ENCODE results near the gene DYRK1A.

DYRK1A gene

GRCh38 chr21:37455504-37455911 lies 88.9 kb downstream of the DYRK1A start:
- peaks cover 28 to 41% of the 10 kb centered on the region in 2 donors for H3K4me1 ChIP-seq (ENCODE audit: control insufficient read depth in 1 of 2, insufficient read depth in 2 of 2, low read length in 2 of 2)

GRCh38 chr21:37458669-37459276 lies 92.2 kb downstream of the DYRK1A start:
- Histone ChIP-seq H3K27ac (ENCODE audit: low read depth, low read length) (no peak overlapping the region), H3K4me1 (ENCODE audit: control insufficient read depth in 1 of 2, insufficient read depth in 2 of 2, low read length in 2 of 2) (peaks cover 47% of the 10 kb centered on the region in 2 donors), H3K9me3 (ENCODE audit: control insufficient read depth in 1 of 2, low read length in 2 of 2) (no peaks in the 10 kb centered on the region)

More at GRCh38 chr21:37455504-37455911, 88.9 kb downstream of the DYRK1A start:
- Histone ChIP-seq H3K9me3 (ENCODE audit: control insufficient read depth in 1 of 2, low read length in 2 of 2) (no peaks in the 10 kb centered on the region), H3K27me3 (ENCODE audit: control insufficient read depth in 1 of 2, insufficient read depth in 2 of 2, low read length in 2 of 2) (no peaks in the 10 kb centered on the region), H3K36me3 (ENCODE audit: control insufficient read depth in 1 of 2, insufficient read depth in 2 of 2, low read length in 2 of 2) (peaks cover 0 to 3% of the 10 kb centered on the region in 2 donors), H3K4me3 (ENCODE audit: low read depth in 1 of 2, low read length in 2 of 2) (no peak overlapping the region), H3K9ac (ENCODE audit: low read depth in 1 of 2, low read length in 2 of 2) (no peak overlapping the region), H3K27ac (ENCODE audit: low read depth, low read length) (no peak overlapping the region)

GRCh38 chr21:37459575-37459974 lies 93.0 kb downstream of the DYRK1A start:
- Histone ChIP-seq H3K4me1 (ENCODE audit: control insufficient read depth in 1 of 2, insufficient read depth in 2 of 2, low read length in 2 of 2) (peaks cover 48 to 51% of the 10 kb centered on the region in 2 donors), H3K9me3 (ENCODE audit: control insufficient read depth in 1 of 2, low read length in 2 of 2) (no peaks in the 10 kb centered on the region), H3K36me3 (ENCODE audit: control insufficient read depth in 1 of 2, insufficient read depth in 2 of 2, low read length in 2 of 2) (peaks cover 0 to 3% of the 10 kb centered on the region in 2 donors), H3K27me3 (ENCODE audit: control insufficient read depth in 1 of 2, insufficient read depth in 2 of 2, low read length in 2 of 2) (no peaks in the 10 kb centered on the region), H3K27ac (ENCODE audit: low read depth, low read length) (no peak overlapping the region), H3K9ac (ENCODE audit: low read depth in 1 of 2, low read length in 2 of 2) (no peak overlapping the region), H3K4me3 (ENCODE audit: low read depth in 1 of 2, low read length in 2 of 2) (no peak overlapping the region)

More at GRCh38 chr21:37458669-37459276, 92.2 kb downstream of the DYRK1A start:
- H3K27me3 ChIP-seq (ENCODE audit: control insufficient read depth in 1 of 2, insufficient read depth in 2 of 2, low read length in 2 of 2): no peaks in the 10 kb centered on the region
- peaks cover 0 to 3% of the 10 kb centered on the region in 2 donors for H3K36me3 ChIP-seq (ENCODE audit: control insufficient read depth in 1 of 2, insufficient read depth in 2 of 2, low read length in 2 of 2)
- no peak overlapping the region for H3K4me3 ChIP-seq (ENCODE audit: low read depth in 1 of 2, low read length in 2 of 2)
- no peak overlapping the region for H3K9ac ChIP-seq (ENCODE audit: low read depth in 1 of 2, low read length in 2 of 2)

GRCh38 chr21:37460196-37460595 lies 93.6 kb downstream of the DYRK1A start:
- Histone ChIP-seq H3K36me3 (ENCODE audit: control insufficient read depth in 1 of 2, insufficient read depth in 2 of 2, low read length in 2 of 2) (peaks cover 0 to 3% of the 10 kb centered on the region in 2 donors), H3K9ac (ENCODE audit: low read depth in 1 of 2, low read length in 2 of 2) (no peak overlapping the region), H3K27ac (ENCODE audit: low read depth, low read length) (no peak overlapping the region), H3K4me1 (ENCODE audit: control insufficient read depth in 1 of 2, insufficient read depth in 2 of 2, low read length in 2 of 2) (peaks cover 42 to 47% of the 10 kb centered on the region in 2 donors), H3K4me3 (ENCODE audit: low read depth in 1 of 2, low read length in 2 of 2) (no peak overlapping the region), H3K27me3 (ENCODE audit: control insufficient read depth in 1 of 2, insufficient read depth in 2 of 2, low read length in 2 of 2) (no peaks in the 10 kb centered on the region), H3K9me3 (ENCODE audit: control insufficient read depth in 1 of 2, low read length in 2 of 2) (no peaks in the 10 kb centered on the region)

- no peak overlapping the region for H3K4me3 ChIP-seq (ENCODE audit: low read depth in 1 of 2, low read length in 2 of 2)
Observed at GRCh38 chr21:37461479-37461878, 94.9 kb downstream of the DYRK1A start.

GRCh38 chr21:37462087-37462861 lies 95.7 kb downstream of the DYRK1A start:
- no peak overlapping the region for H3K27ac ChIP-seq (ENCODE audit: low read depth, low read length)
- no peak overlapping the region for H3K9ac ChIP-seq (ENCODE audit: low read depth in 1 of 2, low read length in 2 of 2)
- no peaks in the 10 kb centered on the region for H3K9me3 ChIP-seq (ENCODE audit: control insufficient read depth in 1 of 2, low read length in 2 of 2)
- H3K27me3 ChIP-seq (ENCODE audit: control insufficient read depth in 1 of 2, insufficient read depth in 2 of 2, low read length in 2 of 2): no peaks in the 10 kb centered on the region
- H3K4me1 ChIP-seq (ENCODE audit: control insufficient read depth in 1 of 2, insufficient read depth in 2 of 2, low read length in 2 of 2): peaks cover 37 to 41% of the 10 kb centered on the region in 2 donors
- peaks cover 0 to 4% of the 10 kb centered on the region in 2 donors for H3K36me3 ChIP-seq (ENCODE audit: control insufficient read depth in 1 of 2, insufficient read depth in 2 of 2, low read length in 2 of 2)
- H3K4me3 ChIP-seq (ENCODE audit: low read depth in 1 of 2, low read length in 2 of 2): no peak overlapping the region

More at GRCh38 chr21:37461479-37461878, 94.9 kb downstream of the DYRK1A start:
- no peak overlapping the region for H3K9ac ChIP-seq (ENCODE audit: low read depth in 1 of 2, low read length in 2 of 2)
- no peaks in the 10 kb centered on the region for H3K27me3 ChIP-seq (ENCODE audit: control insufficient read depth in 1 of 2, insufficient read depth in 2 of 2, low read length in 2 of 2)
- no peaks in the 10 kb centered on the region for H3K9me3 ChIP-seq (ENCODE audit: control insufficient read depth in 1 of 2, low read length in 2 of 2)
- H3K4me1 ChIP-seq (ENCODE audit: control insufficient read depth in 1 of 2, insufficient read depth in 2 of 2, low read length in 2 of 2): peaks cover 37 to 41% of the 10 kb centered on the region in 2 donors
- H3K36me3 ChIP-seq (ENCODE audit: control insufficient read depth in 1 of 2, insufficient read depth in 2 of 2, low read length in 2 of 2): peaks cover 0 to 6% of the 10 kb centered on the region in 2 donors
- no peak overlapping the region for H3K27ac ChIP-seq (ENCODE audit: low read depth, low read length)

DNA sequence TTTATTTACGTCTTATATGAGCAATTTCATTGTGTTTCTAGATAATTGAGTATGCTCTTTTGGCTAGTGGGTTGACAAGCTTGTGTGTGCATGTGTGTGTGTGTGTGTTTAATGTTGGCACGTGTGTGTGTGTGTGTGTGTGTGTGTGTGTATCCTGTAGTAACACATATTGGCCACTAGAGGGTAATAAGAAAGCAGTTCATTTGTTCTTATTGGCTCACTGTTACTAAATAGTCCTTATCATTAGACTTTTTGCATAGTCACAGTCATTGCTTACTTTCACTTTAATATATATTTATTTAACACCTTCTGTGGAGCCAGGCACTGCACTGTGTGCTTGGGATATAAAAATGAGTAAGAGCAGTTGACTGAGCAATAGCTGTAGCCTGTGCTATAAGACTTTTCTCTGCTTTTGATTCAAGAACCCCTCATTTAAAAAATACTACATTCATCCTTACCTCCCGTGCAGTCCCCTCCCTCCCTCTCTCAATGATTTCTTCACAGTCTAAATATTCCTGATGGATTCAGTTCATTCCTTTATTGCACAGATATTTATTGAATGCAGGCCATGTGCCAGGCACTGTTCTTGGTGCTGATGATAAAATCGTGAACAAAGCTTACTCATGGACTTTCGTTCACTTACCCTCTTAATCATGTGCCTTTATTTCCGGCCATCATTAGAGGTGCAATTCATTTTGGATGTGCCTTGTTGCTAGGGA lies 96.7 kb downstream of the DYRK1A start:
- Histone ChIP-seq H3K4me1 (ENCODE audit: control insufficient read depth in 1 of 2, insufficient read depth in 2 of 2, low read length in 2 of 2) (peaks cover 37% of the 10 kb centered on the region in 2 donors), H3K27ac (ENCODE audit: low read depth, low read length) (no peak overlapping the region), H3K36me3 (ENCODE audit: control insufficient read depth in 1 of 2, insufficient read depth in 2 of 2, low read length in 2 of 2) (peaks cover 0 to 4% of the 10 kb centered on the region in 2 donors), H3K4me3 (ENCODE audit: low read depth in 1 of 2, low read length in 2 of 2) (peak overlapping the region in 1 of 2 donors; percentile 48), H3K9me3 (ENCODE audit: control insufficient read depth in 1 of 2, low read length in 2 of 2) (no peaks in the 10 kb centered on the region), H3K9ac (ENCODE audit: low read depth in 1 of 2, low read length in 2 of 2) (no peak overlapping the region), H3K27me3 (ENCODE audit: control insufficient read depth in 1 of 2, insufficient read depth in 2 of 2, low read length in 2 of 2) (no peaks in the 10 kb centered on the region)

DNA sequence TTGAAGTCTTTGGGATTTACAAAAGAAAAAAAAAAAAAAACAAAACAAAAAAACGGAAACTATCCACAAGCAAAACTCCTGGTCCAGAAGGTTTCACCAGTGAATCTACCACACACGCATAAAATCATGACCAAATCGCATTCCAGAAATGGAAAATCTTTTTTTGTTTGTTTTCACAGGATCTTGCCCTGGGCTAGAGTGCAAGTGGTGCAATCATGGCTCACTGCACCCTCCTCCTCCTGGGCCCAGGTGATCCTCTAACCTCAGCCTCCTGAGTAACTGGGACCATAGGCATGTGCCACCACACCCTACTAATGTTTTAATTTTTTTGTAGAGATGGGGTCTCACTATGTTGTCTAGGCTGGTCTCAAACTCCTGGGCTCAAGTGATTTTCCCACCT lies 100.5 kb downstream of the DYRK1A start:
- Histone ChIP-seq H3K4me1 (ENCODE audit: control insufficient read depth in 1 of 2, insufficient read depth in 2 of 2, low read length in 2 of 2) (peaks cover 17 to 21% of the 10 kb centered on the region in 2 donors), H3K27ac (ENCODE audit: low read depth, low read length) (no peak overlapping the region), H3K27me3 (ENCODE audit: control insufficient read depth in 1 of 2, insufficient read depth in 2 of 2, low read length in 2 of 2) (no peaks in the 10 kb centered on the region), H3K9ac (ENCODE audit: low read depth in 1 of 2, low read length in 2 of 2) (no peak overlapping the region), H3K9me3 (ENCODE audit: control insufficient read depth in 1 of 2, low read length in 2 of 2) (no peaks in the 10 kb centered on the region), H3K36me3 (ENCODE audit: control insufficient read depth in 1 of 2, insufficient read depth in 2 of 2, low read length in 2 of 2) (peaks cover 0 to 4% of the 10 kb centered on the region in 2 donors), H3K4me3 (ENCODE audit: low read depth in 1 of 2, low read length in 2 of 2) (no peak overlapping the region)

DNA sequence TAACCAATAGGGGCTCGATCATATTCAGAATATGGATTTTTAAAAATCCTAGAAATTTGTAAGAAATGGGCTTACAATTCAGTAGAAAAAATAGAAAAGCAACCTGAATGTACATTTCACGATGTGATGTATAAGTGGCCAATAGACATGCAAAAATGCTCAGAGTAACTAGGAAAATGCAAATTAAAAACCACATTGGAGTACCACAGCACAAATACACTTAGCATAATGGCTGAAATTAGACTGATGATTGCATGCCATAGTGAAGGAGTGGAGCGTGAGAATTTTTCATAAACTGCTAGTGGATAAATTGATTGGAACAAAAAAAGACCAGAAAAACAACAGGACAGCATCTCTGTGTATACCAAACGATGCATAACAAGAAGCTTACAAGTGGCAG lies 102.3 kb downstream of the DYRK1A start:
- H3K27me3 ChIP-seq (ENCODE audit: control insufficient read depth in 1 of 2, insufficient read depth in 2 of 2, low read length in 2 of 2): no peaks in the 10 kb centered on the region
- H3K9me3 ChIP-seq (ENCODE audit: control insufficient read depth in 1 of 2, low read length in 2 of 2): no peaks in the 10 kb centered on the region
- no peak overlapping the region for H3K9ac ChIP-seq (ENCODE audit: low read depth in 1 of 2, low read length in 2 of 2)
- no peak overlapping the region for H3K4me3 ChIP-seq (ENCODE audit: low read depth in 1 of 2, low read length in 2 of 2)
- H3K27ac ChIP-seq (ENCODE audit: low read depth, low read length): no peak overlapping the region
- peaks cover 0 to 11% of the 10 kb centered on the region in 2 donors for H3K36me3 ChIP-seq (ENCODE audit: control insufficient read depth in 1 of 2, insufficient read depth in 2 of 2, low read length in 2 of 2)
- H3K4me1 ChIP-seq (ENCODE audit: control insufficient read depth in 1 of 2, insufficient read depth in 2 of 2, low read length in 2 of 2): peaks cover 1 to 3% of the 10 kb centered on the region in 2 donors

DNA sequence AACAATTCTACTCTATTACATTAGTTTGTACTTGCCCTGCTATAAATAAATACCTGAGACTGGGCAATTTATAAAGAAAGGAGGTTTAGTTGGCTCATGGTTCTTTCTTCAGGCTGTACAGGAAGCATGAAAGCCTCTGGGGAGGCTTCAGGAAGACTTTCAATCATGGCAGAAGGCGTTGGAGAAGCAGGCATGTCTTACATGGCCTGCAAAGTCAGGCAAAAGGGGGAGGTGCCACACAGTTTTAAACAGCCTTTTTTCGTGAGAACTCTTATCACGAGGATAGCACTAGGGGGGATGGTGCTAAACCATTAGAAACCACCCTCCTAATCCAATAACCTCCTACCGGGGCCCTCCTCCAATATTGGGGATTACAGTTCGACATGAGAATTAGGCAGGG lies 102.9 kb downstream of the DYRK1A start:
- Histone ChIP-seq H3K4me3 (ENCODE audit: low read depth in 1 of 2, low read length in 2 of 2) (no peak overlapping the region), H3K27me3 (ENCODE audit: control insufficient read depth in 1 of 2, insufficient read depth in 2 of 2, low read length in 2 of 2) (no peaks in the 10 kb centered on the region), H3K36me3 (ENCODE audit: control insufficient read depth in 1 of 2, insufficient read depth in 2 of 2, low read length in 2 of 2) (peaks cover 0 to 11% of the 10 kb centered on the region in 2 donors), H3K9me3 (ENCODE audit: control insufficient read depth in 1 of 2, low read length in 2 of 2) (no peaks in the 10 kb centered on the region), H3K27ac (ENCODE audit: low read depth, low read length) (no peak overlapping the region), H3K9ac (ENCODE audit: low read depth in 1 of 2, low read length in 2 of 2) (no peak overlapping the region), H3K4me1 (ENCODE audit: control insufficient read depth in 1 of 2, insufficient read depth in 2 of 2, low read length in 2 of 2) (no peaks in the 10 kb centered on the region)

Data from duodenal mucosa (tissue), 2 donors.